ENCODE data around the gene LRRC3C. TPM values are rescaled to one million over a fixed set of nuclear protein-coding genes. Genes with fewer than 3 reads are reported as not detected.

Gene LRRC3C
- total RNA-seq, 1 donor from 2014 or later = not detected

DNA sequence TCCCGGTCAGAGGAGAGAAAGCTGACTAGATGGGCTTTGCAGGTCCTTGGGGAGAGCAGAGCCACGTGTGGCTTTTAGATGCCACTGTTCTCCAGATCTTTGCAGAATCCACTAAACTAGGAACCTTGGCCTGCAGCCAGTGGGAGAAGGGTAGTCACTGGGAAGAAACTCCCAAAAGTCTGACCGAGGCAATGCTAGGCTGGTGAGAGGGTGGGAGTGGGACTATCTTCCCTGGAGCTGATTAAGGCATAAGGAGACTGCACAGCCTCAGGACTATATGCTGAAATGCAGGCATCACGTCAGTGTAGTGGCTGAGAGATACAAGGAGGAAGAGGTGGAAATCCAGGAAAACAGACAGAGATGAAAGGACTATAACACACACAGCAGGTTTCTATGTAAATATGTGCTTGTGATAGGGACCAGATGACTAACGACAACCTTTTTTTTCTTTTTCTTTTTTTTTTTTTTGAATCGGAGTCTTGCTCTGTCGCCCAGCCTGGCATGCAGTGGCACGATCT lies 33.1 kb downstream of the LRRC3C start:
- H3K36me3 ChIP-seq (ENCODE audit: control insufficient read depth in 3 of 3, insufficient read depth in 3 of 3, low read length in 3 of 3) = no peaks in the 10 kb centered on the region
- H3K4me1 ChIP-seq (ENCODE audit: control insufficient read depth in 3 of 3, insufficient read depth in 3 of 3, low read length in 3 of 3) = peaks cover 0 to 2% (median 0%) of the 10 kb centered on the region in 3 donors
- no peak overlapping the region for H3K9ac ChIP-seq (ENCODE audit: low read depth in 1 of 3, low read length in 3 of 3)
- H3K27ac ChIP-seq (ENCODE audit: low read depth, low read length) = no peak overlapping the region
- H3K27me3 ChIP-seq (ENCODE audit: control insufficient read depth in 3 of 3, insufficient read depth in 3 of 3, low read length in 3 of 3) = peaks cover 2 to 8% (median 3%) of the 10 kb centered on the region in 3 donors
- no peaks in the 10 kb centered on the region for H3K9me3 ChIP-seq (ENCODE audit: control insufficient read depth in 3 of 3, low read length in 3 of 3)
- no peak overlapping the region for H3K4me3 ChIP-seq (ENCODE audit: low read length in 3 of 3)

DNA sequence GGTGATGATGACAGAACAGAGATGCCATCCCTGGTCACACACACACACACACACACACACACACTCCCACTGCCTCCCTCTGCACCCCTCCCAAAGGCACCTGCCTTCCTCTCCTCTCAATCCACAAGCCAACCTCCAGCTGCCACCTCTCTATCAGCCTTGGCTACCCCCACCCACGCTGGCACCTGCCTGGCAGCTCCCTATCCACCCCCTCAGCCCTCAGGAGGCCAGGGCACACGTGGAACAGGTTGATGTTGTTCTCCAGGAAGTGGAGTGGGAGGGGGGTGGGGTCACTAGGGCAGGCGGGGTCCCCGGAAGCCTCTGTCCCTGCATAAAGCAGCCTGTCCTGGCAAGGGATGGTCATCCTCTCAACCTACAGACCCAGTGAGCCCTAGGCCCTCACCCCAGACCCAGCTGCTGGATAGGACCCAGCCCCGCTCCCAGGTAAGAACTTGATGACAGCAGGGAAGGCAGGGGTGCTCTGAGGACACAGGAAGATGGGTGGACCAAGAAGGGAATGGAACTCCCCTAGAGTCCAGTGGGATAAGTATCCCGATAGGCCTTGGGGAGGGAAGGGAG lies 35.2 kb downstream of the LRRC3C start, which contains the start of gene GSDMA:
GSDMA (plus strand) TSS at position 363 of the 579 bp plus-strand sequence. CDS start 2,684 bp downstream, outside the sequence.
- Histone ChIP-seq H3K36me3 (ENCODE audit: control insufficient read depth in 3 of 3, insufficient read depth in 3 of 3, low read length in 3 of 3) (no peaks in the 10 kb centered on the region), H3K9ac (ENCODE audit: low read depth in 1 of 3, low read length in 3 of 3) (no peak within 1 kb of the TSS), H3K27me3 (ENCODE audit: control insufficient read depth in 3 of 3, insufficient read depth in 3 of 3, low read length in 3 of 3) (peaks cover 2 to 12% (median 3%) of the 10 kb centered on the region in 3 donors), H3K4me1 (ENCODE audit: control insufficient read depth in 3 of 3, insufficient read depth in 3 of 3, low read length in 3 of 3) (peaks cover 0 to 2% (median 0%) of the 10 kb centered on the region in 3 donors), H3K9me3 (ENCODE audit: control insufficient read depth in 3 of 3, low read length in 3 of 3) (no peaks in the 10 kb centered on the region), H3K4me3 (ENCODE audit: low read length in 3 of 3) (no peak within 1 kb of the TSS), H3K27ac (ENCODE audit: low read depth, low read length) (no peak within 1 kb of the TSS)

DNA sequence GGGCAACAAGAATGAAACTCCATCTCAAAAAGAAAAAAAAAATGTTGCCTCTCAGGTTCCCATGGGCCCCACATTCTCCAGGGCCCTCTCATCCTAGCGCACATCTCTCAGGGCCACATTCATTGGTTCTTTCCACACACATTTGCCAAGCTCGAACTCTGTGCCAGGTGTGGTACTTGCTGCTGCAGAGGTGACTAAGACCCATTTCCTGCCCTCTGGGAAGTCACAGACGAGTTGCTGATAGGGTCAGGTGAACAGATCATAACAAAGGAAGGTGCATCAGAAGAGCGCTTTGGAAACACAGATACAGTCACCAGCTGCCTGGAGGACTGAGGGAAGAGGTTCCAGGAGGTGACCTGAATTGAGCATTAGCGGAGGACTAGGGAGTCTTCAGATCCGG lies 36.3 kb downstream of the LRRC3C start:
- Histone ChIP-seq H3K9ac (ENCODE audit: low read depth in 1 of 3, low read length in 3 of 3) (no peak overlapping the region), H3K4me3 (ENCODE audit: low read length in 3 of 3) (no peak overlapping the region), H3K9me3 (ENCODE audit: control insufficient read depth in 3 of 3, low read length in 3 of 3) (no peaks in the 10 kb centered on the region), H3K4me1 (ENCODE audit: control insufficient read depth in 3 of 3, insufficient read depth in 3 of 3, low read length in 3 of 3) (peaks cover 0 to 2% (median 0%) of the 10 kb centered on the region in 3 donors), H3K36me3 (ENCODE audit: control insufficient read depth in 3 of 3, insufficient read depth in 3 of 3, low read length in 3 of 3) (no peaks in the 10 kb centered on the region), H3K27me3 (ENCODE audit: control insufficient read depth in 3 of 3, insufficient read depth in 3 of 3, low read length in 3 of 3) (peaks cover 2 to 12% (median 3%) of the 10 kb centered on the region in 3 donors), H3K27ac (ENCODE audit: low read depth, low read length) (no peak overlapping the region)

DNA sequence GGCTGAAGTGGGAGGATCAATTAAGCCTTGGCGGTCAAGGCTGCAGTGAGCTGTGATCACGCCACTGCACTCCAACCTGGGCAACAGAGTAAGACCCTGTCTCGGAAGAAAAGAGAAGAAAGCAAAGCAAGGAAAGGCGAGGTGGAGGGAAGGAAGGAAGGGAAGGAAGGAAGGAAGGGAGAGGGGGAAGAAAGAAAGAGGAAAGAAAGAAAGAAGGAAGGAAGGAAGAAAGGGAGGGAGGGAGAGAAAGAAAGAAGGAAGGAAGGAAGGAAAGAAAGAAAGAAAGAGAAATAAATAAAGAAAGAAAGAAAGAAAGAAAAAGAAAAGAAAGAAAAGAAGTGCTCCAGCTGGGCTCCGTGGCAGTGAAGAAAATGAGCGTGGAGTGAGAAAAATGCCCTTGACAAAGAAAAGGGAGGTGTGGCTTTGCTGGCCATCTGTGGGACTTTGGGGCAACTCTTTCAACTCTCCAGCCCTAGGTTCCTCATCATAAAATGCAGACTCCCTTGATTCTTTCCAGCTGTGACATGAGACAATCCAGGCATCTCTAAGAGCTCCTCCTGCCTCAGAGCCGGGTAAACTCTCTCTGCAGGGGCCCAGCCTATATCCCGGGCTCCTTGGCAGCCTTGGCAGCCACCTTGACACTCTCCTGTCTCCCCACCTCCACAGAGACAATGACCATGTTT lies 37.6 kb downstream of the LRRC3C start:
- H3K4me3 ChIP-seq (ENCODE audit: low read length in 3 of 3) = no peak overlapping the region
- no peaks in the 10 kb centered on the region for H3K4me1 ChIP-seq (ENCODE audit: control insufficient read depth in 3 of 3, insufficient read depth in 3 of 3, low read length in 3 of 3)
- peaks cover 3 to 12% (median 3%) of the 10 kb centered on the region in 3 donors for H3K27me3 ChIP-seq (ENCODE audit: control insufficient read depth in 3 of 3, insufficient read depth in 3 of 3, low read length in 3 of 3)
- no peak overlapping the region for H3K9ac ChIP-seq (ENCODE audit: low read depth in 1 of 3, low read length in 3 of 3)
- H3K9me3 ChIP-seq (ENCODE audit: control insufficient read depth in 3 of 3, low read length in 3 of 3) = no peaks in the 10 kb centered on the region
- no peak overlapping the region for H3K27ac ChIP-seq (ENCODE audit: low read depth, low read length)
- H3K36me3 ChIP-seq (ENCODE audit: control insufficient read depth in 3 of 3, insufficient read depth in 3 of 3, low read length in 3 of 3) = no peaks in the 10 kb centered on the region

DNA sequence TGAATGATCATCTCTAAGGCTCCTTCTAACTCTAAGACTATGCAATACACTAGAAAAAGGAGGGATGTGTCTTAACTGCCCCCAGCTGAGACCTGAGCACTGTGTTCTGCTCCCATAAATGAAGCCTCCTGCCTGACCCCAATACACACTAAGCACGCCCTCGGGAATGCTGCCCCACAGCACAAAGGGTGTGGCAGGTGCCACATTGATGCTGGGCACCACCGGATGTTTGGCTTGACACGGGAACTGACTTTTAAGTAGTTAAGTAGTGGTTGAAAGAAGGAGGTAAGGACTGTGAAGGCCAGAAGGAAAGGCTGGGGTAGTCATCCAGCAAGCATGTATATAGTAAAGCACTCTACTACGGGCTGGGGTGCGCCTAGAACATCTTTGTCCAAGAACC lies 39.2 kb downstream of the LRRC3C start:
- Histone ChIP-seq H3K36me3 (ENCODE audit: control insufficient read depth in 3 of 3, insufficient read depth in 3 of 3, low read length in 3 of 3) (no peaks in the 10 kb centered on the region), H3K9ac (ENCODE audit: low read depth in 1 of 3, low read length in 3 of 3) (no peak overlapping the region), H3K27me3 (ENCODE audit: control insufficient read depth in 3 of 3, insufficient read depth in 3 of 3, low read length in 3 of 3) (peaks cover 5 to 22% (median 6%) of the 10 kb centered on the region in 3 donors), H3K4me1 (ENCODE audit: control insufficient read depth in 3 of 3, insufficient read depth in 3 of 3, low read length in 3 of 3) (no peaks in the 10 kb centered on the region), H3K9me3 (ENCODE audit: control insufficient read depth in 3 of 3, low read length in 3 of 3) (no peaks in the 10 kb centered on the region), H3K4me3 (ENCODE audit: low read length in 3 of 3) (no peak overlapping the region), H3K27ac (ENCODE audit: low read depth, low read length) (peak overlapping the region; percentile 22)

DNA sequence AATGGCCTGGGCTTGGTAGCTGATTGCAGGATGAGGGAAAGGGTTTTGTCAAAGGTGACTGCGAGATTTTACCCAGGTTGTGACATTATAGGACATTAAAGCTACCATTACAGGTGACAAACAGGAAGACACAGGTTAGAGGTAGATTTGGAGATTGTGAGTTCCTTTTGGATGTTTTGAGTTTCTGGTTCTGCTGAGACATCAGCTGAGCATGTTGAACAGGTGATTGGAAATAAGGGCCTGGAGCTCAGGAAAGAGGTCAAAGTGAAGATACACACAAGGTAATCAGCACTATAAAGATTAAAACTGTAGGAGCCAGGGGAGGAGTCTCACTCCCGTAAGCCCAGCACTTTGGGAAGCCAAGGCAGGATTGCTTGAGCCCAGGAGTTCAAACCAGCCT lies 41.2 kb downstream of the LRRC3C start:
- Histone ChIP-seq H3K4me3 (ENCODE audit: low read length in 3 of 3) (no peak overlapping the region), H3K27me3 (ENCODE audit: control insufficient read depth in 3 of 3, insufficient read depth in 3 of 3, low read length in 3 of 3) (peaks cover 4 to 16% (median 5%) of the 10 kb centered on the region in 3 donors), H3K27ac (ENCODE audit: low read depth, low read length) (no peak overlapping the region), H3K9ac (ENCODE audit: low read depth in 1 of 3, low read length in 3 of 3) (no peak overlapping the region), H3K9me3 (ENCODE audit: control insufficient read depth in 3 of 3, low read length in 3 of 3) (no peaks in the 10 kb centered on the region), H3K4me1 (ENCODE audit: control insufficient read depth in 3 of 3, insufficient read depth in 3 of 3, low read length in 3 of 3) (no peaks in the 10 kb centered on the region), H3K36me3 (ENCODE audit: control insufficient read depth in 3 of 3, insufficient read depth in 3 of 3, low read length in 3 of 3) (no peaks in the 10 kb centered on the region)

DNA sequence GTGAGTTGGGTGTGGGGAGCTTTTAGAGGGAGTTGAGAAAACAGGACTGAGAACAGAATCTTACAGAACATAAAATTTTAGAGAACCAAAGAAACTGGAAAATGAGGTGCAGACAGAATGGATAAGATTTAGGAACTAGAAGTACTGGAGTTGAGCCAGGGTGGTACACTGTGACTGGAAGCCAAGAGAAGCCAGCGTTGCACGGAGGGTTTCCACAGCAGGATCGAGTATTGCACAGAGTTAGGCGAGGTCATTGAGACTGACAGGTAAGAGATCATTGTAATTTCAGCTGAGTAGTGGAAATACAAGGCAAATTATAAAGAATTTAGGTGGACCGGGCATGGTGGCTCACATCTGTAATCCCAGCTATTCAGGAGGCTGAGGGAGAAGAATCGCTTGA lies 41.8 kb downstream of the LRRC3C start:
- H3K9ac ChIP-seq (ENCODE audit: low read depth in 1 of 3, low read length in 3 of 3) = no peak overlapping the region
- no peak overlapping the region for H3K27ac ChIP-seq (ENCODE audit: low read depth, low read length)
- H3K4me3 ChIP-seq (ENCODE audit: low read length in 3 of 3) = no peak overlapping the region
- H3K9me3 ChIP-seq (ENCODE audit: control insufficient read depth in 3 of 3, low read length in 3 of 3) = no peaks in the 10 kb centered on the region
- H3K36me3 ChIP-seq (ENCODE audit: control insufficient read depth in 3 of 3, insufficient read depth in 3 of 3, low read length in 3 of 3) = no peaks in the 10 kb centered on the region
- H3K27me3 ChIP-seq (ENCODE audit: control insufficient read depth in 3 of 3, insufficient read depth in 3 of 3, low read length in 3 of 3) = peaks cover 4 to 14% (median 9%) of the 10 kb centered on the region in 3 donors
- H3K4me1 ChIP-seq (ENCODE audit: control insufficient read depth in 3 of 3, insufficient read depth in 3 of 3, low read length in 3 of 3) = no peaks in the 10 kb centered on the region

DNA sequence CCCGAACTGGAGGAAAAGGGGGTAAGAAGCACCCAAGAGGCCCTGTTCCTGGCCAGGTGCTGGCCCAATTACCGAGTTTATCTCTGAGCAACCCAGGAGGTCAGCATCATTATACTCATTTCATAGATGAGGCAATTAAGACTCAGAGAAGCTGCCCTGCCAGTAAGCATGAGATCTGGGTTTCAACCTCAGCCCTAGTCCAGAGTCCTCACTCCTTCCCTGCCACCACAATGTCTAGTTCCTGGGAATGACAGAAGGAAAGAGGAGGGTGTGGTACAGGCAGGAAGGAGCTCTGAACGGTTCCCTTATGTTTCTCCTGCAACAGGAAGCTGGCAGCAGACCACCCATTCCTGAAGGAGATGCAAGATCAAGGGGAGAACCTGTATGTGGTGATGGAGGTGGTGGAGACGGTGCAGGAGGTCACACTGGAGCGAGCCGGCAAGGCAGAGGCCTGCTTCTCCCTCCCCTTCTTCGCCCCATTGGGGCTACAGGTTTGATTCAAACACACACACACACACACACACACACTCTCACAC lies 42.7 kb downstream of the LRRC3C start:
- H3K27ac ChIP-seq (ENCODE audit: low read depth, low read length) = no peak overlapping the region
- H3K4me3 ChIP-seq (ENCODE audit: low read length in 3 of 3) = no peak overlapping the region
- peaks cover 4 to 14% (median 11%) of the 10 kb centered on the region in 3 donors for H3K27me3 ChIP-seq (ENCODE audit: control insufficient read depth in 3 of 3, insufficient read depth in 3 of 3, low read length in 3 of 3)
- no peak overlapping the region for H3K9ac ChIP-seq (ENCODE audit: low read depth in 1 of 3, low read length in 3 of 3)
- no peaks in the 10 kb centered on the region for H3K4me1 ChIP-seq (ENCODE audit: control insufficient read depth in 3 of 3, insufficient read depth in 3 of 3, low read length in 3 of 3)
- no peaks in the 10 kb centered on the region for H3K9me3 ChIP-seq (ENCODE audit: control insufficient read depth in 3 of 3, low read length in 3 of 3)
- no peaks in the 10 kb centered on the region for H3K36me3 ChIP-seq (ENCODE audit: control insufficient read depth in 3 of 3, insufficient read depth in 3 of 3, low read length in 3 of 3)

DNA sequence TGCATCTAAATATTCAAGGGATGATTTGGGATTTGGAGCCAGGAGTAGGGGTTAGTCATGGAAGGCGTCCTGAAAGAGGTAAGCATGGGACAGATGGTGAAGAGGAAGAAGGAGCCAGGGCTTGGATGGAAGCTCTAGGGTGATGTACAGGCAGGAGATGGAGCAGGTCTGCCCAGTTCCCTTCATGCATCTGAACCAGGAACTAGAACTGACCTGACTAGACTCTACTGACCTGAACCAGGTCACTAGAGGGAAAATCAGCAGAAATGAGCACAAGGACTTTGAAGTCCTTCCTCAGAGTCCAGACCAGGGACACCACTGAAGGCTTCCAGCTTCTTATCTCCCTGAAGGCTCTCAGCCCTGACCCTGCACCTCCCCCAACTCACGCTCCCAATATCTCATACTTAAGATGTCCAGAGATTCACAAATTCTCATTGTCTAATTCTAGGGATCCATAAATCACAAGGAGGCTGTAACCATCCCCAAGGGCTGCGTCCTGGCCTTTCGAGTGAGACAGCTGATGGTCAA lies 43.6 kb downstream of the LRRC3C start:
- Histone ChIP-seq H3K27me3 (ENCODE audit: control insufficient read depth in 3 of 3, insufficient read depth in 3 of 3, low read length in 3 of 3) (peaks cover 4 to 15% (median 11%) of the 10 kb centered on the region in 3 donors), H3K36me3 (ENCODE audit: control insufficient read depth in 3 of 3, insufficient read depth in 3 of 3, low read length in 3 of 3) (no peaks in the 10 kb centered on the region), H3K27ac (ENCODE audit: low read depth, low read length) (no peak overlapping the region), H3K9ac (ENCODE audit: low read depth in 1 of 3, low read length in 3 of 3) (no peak overlapping the region), H3K4me1 (ENCODE audit: control insufficient read depth in 3 of 3, insufficient read depth in 3 of 3, low read length in 3 of 3) (no peaks in the 10 kb centered on the region), H3K9me3 (ENCODE audit: control insufficient read depth in 3 of 3, low read length in 3 of 3) (no peaks in the 10 kb centered on the region), H3K4me3 (ENCODE audit: low read length in 3 of 3) (no peak overlapping the region)

DNA sequence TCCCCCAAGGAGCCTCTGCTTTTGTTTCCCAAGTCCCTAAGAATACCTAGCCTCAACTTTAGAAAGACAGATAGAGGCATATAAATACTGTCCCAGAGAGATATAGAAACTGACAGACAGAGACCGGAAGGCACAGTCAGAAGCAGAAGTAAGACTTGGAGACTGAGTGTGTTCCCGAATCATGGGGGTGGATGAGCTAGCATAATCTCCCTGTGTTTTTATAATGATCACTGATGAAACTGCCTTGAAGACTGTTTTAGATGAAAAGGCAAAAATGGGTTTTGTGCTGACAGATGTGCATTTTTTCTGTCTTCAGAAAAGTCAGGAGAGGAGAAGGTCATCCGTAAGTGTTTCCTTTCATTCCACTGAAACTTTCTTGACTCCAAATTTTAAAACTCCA lies 44.7 kb downstream of the LRRC3C start:
- Histone ChIP-seq H3K27ac (ENCODE audit: low read depth, low read length) (no peak overlapping the region), H3K4me3 (ENCODE audit: low read length in 3 of 3) (no peak overlapping the region), H3K9ac (ENCODE audit: low read depth in 1 of 3, low read length in 3 of 3) (no peak overlapping the region), H3K27me3 (ENCODE audit: control insufficient read depth in 3 of 3, insufficient read depth in 3 of 3, low read length in 3 of 3) (peaks cover 4 to 15% (median 11%) of the 10 kb centered on the region in 3 donors), H3K36me3 (ENCODE audit: control insufficient read depth in 3 of 3, insufficient read depth in 3 of 3, low read length in 3 of 3) (no peaks in the 10 kb centered on the region), H3K4me1 (ENCODE audit: control insufficient read depth in 3 of 3, insufficient read depth in 3 of 3, low read length in 3 of 3) (no peaks in the 10 kb centered on the region), H3K9me3 (ENCODE audit: control insufficient read depth in 3 of 3, low read length in 3 of 3) (no peaks in the 10 kb centered on the region)
